Astrocyte (in vitro differentiated cells and primary cell): Measurements from ENCODE around the gene DCTPP1. TPM values are rescaled to one million over a fixed set of nuclear protein-coding genes. Genes with fewer than 3 reads are reported as not detected.

ENCODE experiments used
- DNase-seq: peaks from one replicate; pipeline ENCODE4 v3.0.0-alpha.2; 2010; ENCODE audit warnings: low read depth
- FAIRE-seq: peaks from 2 replicates; lab custom pipeline; 2011; peaks lifted over from hg19 to GRCh38; lab: Jason Lieb, UNC
- H2AFZ ChIP-seq: 2 replicates; pipeline ENCODE4 v1.6.0; 2012; ENCODE audit warnings: low read depth, low read length, inconsistent platforms
- H3K27ac ChIP-seq: 2 replicates; pipeline ENCODE4 v1.5.1; 2011; ENCODE audit warnings: low read depth, low read length, inconsistent platforms
- H3K27me3 ChIP-seq: 2 replicates; pipeline ENCODE4 v1.6.0; 2011; ENCODE audit warnings: low read length, inconsistent platforms; ENCODE audit not compliant: insufficient read depth
- H3K36me3 ChIP-seq: 2 replicates; pipeline ENCODE4 v1.5.1; 2011; ENCODE audit warnings: low read length, inconsistent platforms; ENCODE audit not compliant: insufficient read depth
- H3K4me1 ChIP-seq: 2 replicates; pipeline ENCODE4 v1.5.1; 2011; ENCODE audit warnings: low read length, inconsistent platforms; ENCODE audit not compliant: insufficient read depth
- H3K4me2 ChIP-seq: 2 replicates; pipeline ENCODE4 v1.6.0; 2012; ENCODE audit warnings: low read length, inconsistent platforms
- H3K4me3 ChIP-seq: 2 replicates; pipeline ENCODE4 v1.5.1; 2011; ENCODE audit warnings: low read depth, mild to moderate bottlenecking, low read length, inconsistent platforms; ENCODE audit not compliant: insufficient read depth
- H3K79me2 ChIP-seq: 2 replicates; pipeline ENCODE4 v1.6.0; 2012; ENCODE audit warnings: mild to moderate bottlenecking, low read length, inconsistent platforms; ENCODE audit not compliant: insufficient read depth
- H3K9ac ChIP-seq: 2 replicates; pipeline ENCODE4 v1.6.0; 2012; ENCODE audit warnings: mild to moderate bottlenecking, low read length, inconsistent platforms
- H3K9me3 ChIP-seq: 2 replicates; pipeline ENCODE4 v1.5.1; 2012; ENCODE audit warnings: low read depth, mild to moderate bottlenecking, low read length, inconsistent platforms; ENCODE audit not compliant: insufficient read depth
- H4K20me1 ChIP-seq: 2 replicates; pipeline ENCODE4 v1.6.0; 2012; ENCODE audit warnings: low read length, inconsistent platforms; ENCODE audit not compliant: insufficient read depth
- H3K27ac Mint-ChIP-seq: one replicate; pipeline ENCODE4 v1.8.0; 2021; ENCODE audit warnings: mild to moderate bottlenecking, mixed read lengths; ENCODE audit not compliant: unreplicated experiment
- H3K27me3 Mint-ChIP-seq: one replicate; pipeline ENCODE4 v1.8.0; 2021; ENCODE audit warnings: low read depth, mixed read lengths; ENCODE audit not compliant: unreplicated experiment
- H3K36me3 Mint-ChIP-seq: one replicate; pipeline ENCODE4 v1.8.0; 2021; ENCODE audit warnings: low read depth, mixed read lengths; ENCODE audit not compliant: unreplicated experiment
- H3K4me1 Mint-ChIP-seq: one replicate; pipeline ENCODE4 v1.8.0; 2021; ENCODE audit warnings: low read depth, mixed read lengths; ENCODE audit not compliant: unreplicated experiment
- H3K4me3 Mint-ChIP-seq: one replicate; pipeline ENCODE4 v1.8.0; 2021; ENCODE audit warnings: mild to moderate bottlenecking, moderate library complexity, mixed read lengths; ENCODE audit not compliant: unreplicated experiment
- H3K9me3 Mint-ChIP-seq: one replicate; pipeline ENCODE4 v1.8.0; 2021; ENCODE audit warnings: mild to moderate bottlenecking, mixed read lengths; ENCODE audit not compliant: unreplicated experiment
- CTCF ChIP-seq: IDR thresholded peaks from 2 replicates; pipeline ENCODE4 v1.5.1; 2011; ENCODE audit warnings: low read depth, mild to moderate bottlenecking, inconsistent platforms, low read length, moderate library complexity; ENCODE audit not compliant: insufficient read depth
- EZH2 ChIP-seq: IDR thresholded peaks from 2 replicates; pipeline ENCODE4 v1.6.1; 2012; ENCODE audit warnings: mild to moderate bottlenecking, low read length, inconsistent platforms; ENCODE audit not compliant: insufficient read depth
- total RNA-seq: library from RNA; stranded (reverse); gene quantifications from 2 replicates; pipeline ENCODE4 v1.2.1, GENCODE V29; 2021

The DCTPP1 gene
- total RNA-seq, 1 donor from 2014 or later, result 36.5 TPM

DNA sequence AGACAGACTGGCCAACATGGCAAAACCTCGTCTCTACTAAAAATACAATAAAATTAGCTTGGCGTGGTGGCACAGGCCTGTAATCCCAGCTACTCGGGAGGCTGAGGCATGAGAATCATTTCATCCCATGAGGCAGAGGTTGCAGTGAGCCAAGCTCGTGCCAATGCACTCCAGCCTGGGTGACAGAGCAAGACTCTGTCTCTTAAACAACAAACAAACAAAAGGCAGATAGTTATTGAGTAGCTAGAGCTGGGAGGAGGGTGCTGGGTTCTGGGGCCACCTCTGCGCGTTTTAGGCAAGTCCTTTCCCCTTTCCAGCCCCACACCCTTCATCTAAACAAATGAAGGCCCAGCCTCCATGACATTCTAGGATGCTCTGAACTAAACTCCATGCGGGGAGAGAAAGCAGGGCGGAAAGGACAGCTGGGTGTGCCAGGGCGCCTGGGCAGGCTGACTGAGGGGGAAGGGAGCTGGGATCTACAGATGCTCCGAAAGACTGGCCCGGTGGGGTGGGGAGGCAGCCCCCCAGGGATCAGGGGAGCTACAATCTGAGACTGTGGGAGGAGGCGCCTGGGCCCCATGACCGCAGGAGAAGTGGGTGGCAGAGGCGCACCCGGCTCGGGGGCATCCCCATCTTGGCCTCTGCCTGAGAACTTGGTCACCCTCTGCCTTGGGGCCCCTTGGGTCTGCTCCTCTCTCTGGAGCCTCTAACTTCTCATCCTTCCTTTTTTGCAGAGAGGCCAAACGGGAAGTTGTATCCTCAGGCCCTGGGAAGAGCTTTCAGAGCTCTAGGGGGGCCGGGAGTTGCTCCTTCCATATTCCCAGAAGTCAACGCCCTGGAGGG, 43.6 kb upstream of the DCTPP1 start:
- TF ChIP-seq CTCF, result no peak
- Histone ChIP-seq H3K4me3 (no peak overlapping the region), H2AFZ (no peak overlapping the region), H3K27ac (no peak overlapping the region), H3K9ac (no peak overlapping the region), H3K36me3 (no peaks in the 10 kb centered on the region), H3K4me1 (no peaks in the 10 kb centered on the region), H4K20me1 (no peaks in the 10 kb centered on the region), H3K27me3 (peaks cover 23% of the 10 kb centered on the region), H3K4me2 (no peak overlapping the region), H3K9me3 (no peaks in the 10 kb centered on the region), H3K79me2 (no peaks in the 10 kb centered on the region)
- DNase-seq (no peak), FAIRE-seq (no peak)
- Mint-ChIP-seq H3K36me3 (peaks cover 3% of the 10 kb centered on the region), H3K4me1 (peaks cover 2% of the 10 kb centered on the region), H3K9me3 (no peaks in the 10 kb centered on the region), H3K27ac (no peak overlapping the region), H3K4me3 (no peak overlapping the region), H3K27me3 (peaks cover 18% of the 10 kb centered on the region)

DNA sequence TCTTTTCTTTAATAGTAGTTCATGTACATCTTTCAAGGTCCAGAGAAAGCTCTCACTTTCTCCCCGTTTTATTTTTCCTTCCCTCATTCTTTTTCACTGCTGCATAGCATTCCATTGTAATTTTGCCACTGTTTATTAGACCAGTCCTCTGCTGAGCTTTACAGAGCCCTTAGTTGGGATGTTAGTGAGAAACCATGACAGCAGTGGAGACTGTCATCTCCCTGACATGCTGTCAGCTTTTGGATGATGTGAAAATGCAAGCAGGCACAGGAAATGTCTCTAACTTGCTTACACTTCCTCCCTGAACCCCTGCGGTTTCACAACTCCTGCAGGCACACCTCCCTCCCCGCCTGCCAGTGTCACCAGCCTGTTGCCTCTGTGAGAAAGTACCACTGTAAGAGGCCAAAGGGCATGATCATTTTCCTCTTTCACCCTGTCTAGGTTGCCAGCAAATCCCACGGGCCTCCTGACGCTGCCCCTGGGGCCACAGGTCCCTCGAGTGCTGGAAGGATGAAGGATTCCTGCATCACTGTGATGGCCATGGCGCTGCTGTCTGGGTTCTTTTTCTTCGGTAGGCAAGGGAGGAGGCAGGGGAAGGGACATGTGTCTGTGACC, 42.6 kb upstream of the DCTPP1 start, which contains the start of gene ITGAL:
ITGAL (plus strand) TSS at position 415 of the 615 bp plus-strand sequence; CDS start at position 511, 96 bp downstream.
- H3K27ac Mint-ChIP-seq, result no peak within 1 kb of the TSS
- Histone ChIP-seq H3K27me3 (peaks cover 23% of the 10 kb centered on the region), H3K79me2 (no peaks in the 10 kb centered on the region), H3K9ac (no peak within 1 kb of the TSS), H3K9me3 (no peaks in the 10 kb centered on the region), H4K20me1 (no peaks in the 10 kb centered on the region), H2AFZ (no peak within 1 kb of the TSS), H3K27ac (no peak within 1 kb of the TSS), H3K4me2 (no peak within 1 kb of the TSS), H3K4me3 (no peak within 1 kb of the TSS), H3K4me1 (no peaks in the 10 kb centered on the region), H3K36me3 (no peaks in the 10 kb centered on the region)
- peaks cover 16% of the 10 kb centered on the region for H3K27me3 Mint-ChIP-seq
- FAIRE-seq (no peak), DNase-seq (no peak)
- H3K36me3 Mint-ChIP-seq, result peaks cover 3% of the 10 kb centered on the region
- peaks cover 2% of the 10 kb centered on the region for H3K4me1 Mint-ChIP-seq
- peak within 1 kb of the TSS; percentile 47 for H3K4me3 Mint-ChIP-seq
- H3K9me3 Mint-ChIP-seq, result no peaks in the 10 kb centered on the region
- no peak for TF ChIP-seq CTCF
- no peak for TF ChIP-seq EZH2

GRCh38 chr16:30470632-30470995, 40.8 kb upstream of the DCTPP1 start:
- H3K4me2 ChIP-seq, result no peak overlapping the region
- no peak overlapping the region for H3K4me3 ChIP-seq
- no peaks in the 10 kb centered on the region for H4K20me1 ChIP-seq
- H3K27me3 ChIP-seq, result peaks cover 23% of the 10 kb centered on the region
- TF ChIP-seq CTCF (no peak), EZH2 (no peak)
- no peaks in the 10 kb centered on the region for H3K79me2 ChIP-seq
- peaks cover 3% of the 10 kb centered on the region for H3K36me3 Mint-ChIP-seq
- H3K27ac Mint-ChIP-seq, result no peak overlapping the region
- no peak overlapping the region for H3K27ac ChIP-seq
- no peaks in the 10 kb centered on the region for H3K9me3 ChIP-seq
- DNase-seq (no peak), FAIRE-seq (no peak)
- H2AFZ ChIP-seq, result no peak overlapping the region
- no peak overlapping the region for H3K9ac ChIP-seq
- no peaks in the 10 kb centered on the region for H3K4me1 ChIP-seq
- H3K27me3 Mint-ChIP-seq, result peaks cover 13% of the 10 kb centered on the region
- no peaks in the 10 kb centered on the region for H3K36me3 ChIP-seq
- H3K4me3 Mint-ChIP-seq, result no peak overlapping the region
- H3K9me3 Mint-ChIP-seq, result no peaks in the 10 kb centered on the region
- peaks cover 2% of the 10 kb centered on the region for H3K4me1 Mint-ChIP-seq
